Sciatic nerve (tissue), 2 donors: ENCODE measurements around the gene OTUD1. TPM values are rescaled to one million over a fixed set of nuclear protein-coding genes. Genes with fewer than 3 reads are reported as not detected.
"Not testable (repeated sequence)": the region's sequence is repeated elsewhere in the genome, so short reads cannot be mapped to it uniquely, and the experiment has no call there.

Experiments used
- ATAC-seq: fragments of 200-7000 bp; cut with Tn5 transposase; one replicate; pipeline ENCODE4 v1.9.1; 2020; ENCODE audit warnings: mild to moderate bottlenecking, moderate library complexity
- DNase-seq: peaks from one replicate; pipeline ENCODE4 v3.0.0-alpha.2; 2020; ENCODE audit warnings: low spot score
- intact Hi-C: fragments of 100-400 bp; cut with DNase I; formaldehyde crosslinking; loops from one replicate; pipeline ENCODE4 v1.14.2; 2022
- total RNA-seq: library from RNA; stranded (reverse); fragmentation: NEBNext Ultra II Directional; extraction: Animal tissue kit (Norgen Biotek cat#: 25700); gene quantifications from one replicate; pipeline ENCODE4 v1.2.1, GENCODE V29; 2021
- donor health status: DM: no; HTN: no; CAD: no.
- donor health status: DM: no; HTN: no; CAD: no.

Gene OTUD1, protein sequence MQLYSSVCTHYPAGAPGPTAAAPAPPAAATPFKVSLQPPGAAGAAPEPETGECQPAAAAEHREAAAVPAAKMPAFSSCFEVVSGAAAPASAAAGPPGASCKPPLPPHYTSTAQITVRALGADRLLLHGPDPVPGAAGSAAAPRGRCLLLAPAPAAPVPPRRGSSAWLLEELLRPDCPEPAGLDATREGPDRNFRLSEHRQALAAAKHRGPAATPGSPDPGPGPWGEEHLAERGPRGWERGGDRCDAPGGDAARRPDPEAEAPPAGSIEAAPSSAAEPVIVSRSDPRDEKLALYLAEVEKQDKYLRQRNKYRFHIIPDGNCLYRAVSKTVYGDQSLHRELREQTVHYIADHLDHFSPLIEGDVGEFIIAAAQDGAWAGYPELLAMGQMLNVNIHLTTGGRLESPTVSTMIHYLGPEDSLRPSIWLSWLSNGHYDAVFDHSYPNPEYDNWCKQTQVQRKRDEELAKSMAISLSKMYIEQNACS
- total RNA-seq, result 33.9 TPM

- intact Hi-C loops, result loop anchor here (5.0 kb wide), 1 partner anchor 91 kb away; no protein-coding TSS in a partner anchor
- ATAC-seq (peak; percentile 97), DNase-seq (peak; percentile 98)
Observed at GRCh38 chr10:23438547-23439451, at the start of gene OTUD1. Gene OTUD1 (plus strand): TSS chr10:23439075. CDS start chr10:23439458, 383 bp downstream.

- DNase-seq, ATAC-seq, intact Hi-C loops: not testable (repeated sequence)
Observed at GRCh38 chr10:23390408-23390807, 48.5 kb upstream of the OTUD1 start.

DNA sequence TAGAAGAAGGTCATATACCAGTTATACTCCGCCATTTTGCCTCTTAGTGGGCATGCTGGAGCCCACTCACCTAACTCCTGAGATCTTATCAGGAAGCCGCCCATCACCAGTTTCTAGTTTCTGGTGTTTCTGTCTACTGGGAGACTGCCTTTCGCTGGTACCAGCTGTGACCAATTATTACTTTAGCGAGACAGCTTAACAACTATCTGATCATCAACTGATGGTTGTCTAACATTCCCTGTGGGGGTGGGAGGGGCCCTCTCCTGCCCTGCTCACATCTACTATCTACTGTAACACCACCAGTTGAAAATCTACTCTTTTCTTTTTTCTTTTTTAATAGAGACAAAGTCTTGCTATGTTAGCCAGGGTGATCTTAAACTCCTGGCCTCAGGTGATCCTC is 48.1 kb upstream of the OTUD1 start:
- DNase-seq (no peak), ATAC-seq (no peak)
- intact Hi-C loops, result no loop called here

GRCh38 chr10:23391821-23392220 is 47.1 kb upstream of the OTUD1 start:
- DNase-seq, result no peak
- ATAC-seq, result no peak
- intact Hi-C loops, result no loop called here

- intact Hi-C loops, result no loop called here
- ATAC-seq, result no peak
- no peak for DNase-seq
Observed at GRCh38 chr10:23395017-23395416, 43.9 kb upstream of the OTUD1 start.

DNA sequence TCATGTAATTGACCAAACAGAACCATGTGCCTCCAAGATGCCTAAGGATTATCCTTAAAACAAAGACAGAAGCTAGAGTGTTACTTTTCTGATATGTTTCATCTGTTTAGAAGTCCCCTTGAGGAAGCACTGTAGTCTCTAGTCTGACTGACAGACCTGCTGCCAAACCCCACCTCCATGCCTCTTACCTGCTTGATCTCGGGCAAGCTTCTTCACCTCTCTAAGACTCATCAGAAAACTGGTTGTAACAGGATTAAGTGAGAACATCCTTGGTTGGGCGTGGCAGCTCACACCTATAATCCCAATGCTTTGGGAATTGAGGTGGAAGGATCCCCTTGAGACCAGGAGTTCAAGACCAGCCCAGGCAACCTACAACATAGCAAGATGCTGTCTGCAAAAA is 42.2 kb upstream of the OTUD1 start:
- intact Hi-C loops, result no loop called here
- ATAC-seq (no peak), DNase-seq (no peak)

DNA sequence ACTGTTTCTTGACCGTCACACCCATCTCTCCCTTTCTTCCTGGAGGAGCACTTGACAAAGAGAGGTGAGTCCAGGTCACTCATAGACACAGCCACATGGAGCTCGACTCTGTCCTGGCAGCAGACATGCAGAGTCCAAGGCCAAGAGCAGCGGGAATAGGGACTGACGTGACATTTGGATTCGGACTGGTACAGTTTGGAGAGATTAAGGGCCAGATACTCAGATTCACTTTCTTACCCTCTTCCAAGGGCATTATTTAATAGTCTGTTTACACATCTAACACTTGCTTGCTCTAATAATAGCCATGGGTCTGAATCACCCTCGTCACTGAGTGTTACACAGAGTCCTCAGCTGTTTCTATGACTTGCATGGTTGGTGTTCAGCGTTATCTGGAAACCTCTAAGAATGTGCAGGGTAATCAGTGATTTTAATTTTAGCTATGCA is 39.2 kb upstream of the OTUD1 start:
- no peak for DNase-seq
- ATAC-seq, result peak; percentile 13
- intact Hi-C loops, result no loop called here

GRCh38 chr10:23402856-23403255 is 36.0 kb upstream of the OTUD1 start:
- intact Hi-C loops, result no loop called here
- ATAC-seq (no peak), DNase-seq (no peak)

DNA sequence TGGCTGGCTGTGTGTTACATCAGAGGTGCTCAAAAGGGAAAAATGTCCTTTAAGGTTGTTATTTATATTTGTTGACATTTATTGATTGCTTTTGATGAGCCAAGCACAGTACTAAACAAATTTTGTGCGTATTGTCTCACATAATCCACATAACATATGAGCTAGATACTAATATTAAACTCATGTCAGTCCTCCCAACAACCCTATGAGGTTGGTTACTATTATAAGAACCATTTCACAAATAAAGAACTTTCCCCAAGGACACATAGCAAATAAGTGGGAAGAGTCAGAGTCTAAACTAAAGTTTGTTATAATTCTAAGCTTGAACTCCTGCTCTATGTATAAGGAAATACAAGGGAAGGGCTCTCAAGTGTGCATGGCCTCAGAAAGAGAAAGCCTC is 35.6 kb upstream of the OTUD1 start:
- ATAC-seq, result no peak
- DNase-seq, result no peak
- intact Hi-C loops, result no loop called here

- no peak for DNase-seq
- ATAC-seq, result no peak
- intact Hi-C loops, result no loop called here
Observed at GRCh38 chr10:23403719-23404118, 35.2 kb upstream of the OTUD1 start.

GRCh38 chr10:23404461-23404980 is 34.4 kb upstream of the OTUD1 start:
- ATAC-seq, result no peak
- intact Hi-C loops, result no loop called here

GRCh38 chr10:23405540-23405939 is 33.3 kb upstream of the OTUD1 start:
- no peak for ATAC-seq
- DNase-seq, result no peak
- intact Hi-C loops, result no loop called here

More at GRCh38 chr10:23404461-23404980, 34.4 kb upstream of the OTUD1 start:
- DNase-seq, result no peak

DNA sequence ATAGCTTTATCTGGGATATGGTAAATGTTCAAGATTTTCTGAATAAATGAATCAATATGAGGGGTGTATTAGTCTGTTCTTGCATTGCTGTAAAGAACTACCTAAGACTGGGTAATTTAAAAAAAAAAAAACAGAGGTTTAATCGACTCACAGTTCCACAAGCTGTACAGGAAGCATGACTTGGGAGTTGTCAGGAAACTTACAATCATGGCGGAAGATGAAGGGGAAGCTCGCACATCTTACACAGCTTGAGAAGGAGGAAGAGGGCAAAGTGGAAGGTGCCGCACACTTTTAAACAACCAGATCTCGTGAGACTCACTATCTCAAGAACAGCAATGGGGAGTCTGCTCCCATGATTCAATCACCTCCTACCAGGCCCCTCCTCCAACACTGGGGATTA is 32.5 kb upstream of the OTUD1 start:
- no peak for DNase-seq
- intact Hi-C loops, result no loop called here
- no peak for ATAC-seq

GRCh38 chr10:23408330-23408976 is 30.4 kb upstream of the OTUD1 start:
- ATAC-seq (no peak), DNase-seq (no peak)
- intact Hi-C loops, result no loop called here

DNA sequence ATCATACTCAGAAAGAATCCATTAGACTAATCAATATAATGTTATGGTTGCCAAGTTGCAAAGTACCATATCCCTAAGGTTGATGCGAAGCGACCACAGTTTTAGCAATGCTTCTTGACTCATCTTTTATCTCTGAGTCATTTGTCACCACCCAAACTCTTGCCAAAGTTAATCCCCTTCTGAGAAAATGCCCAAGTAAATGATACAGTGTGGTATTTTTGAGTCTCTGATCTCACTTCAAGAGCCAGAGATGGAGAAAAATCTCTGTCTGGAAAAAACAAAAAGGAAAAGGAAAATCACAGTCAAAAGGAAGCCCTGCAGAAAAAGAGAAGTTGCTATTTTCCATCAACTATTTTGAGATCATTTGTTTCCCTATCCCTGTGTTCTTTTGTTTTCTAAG is 26.7 kb upstream of the OTUD1 start:
- no peak for DNase-seq
- intact Hi-C loops, result loop anchor here (5.0 kb wide), 1 partner anchor 35 kb away; no protein-coding TSS in a partner anchor
- peak; percentile 26 for ATAC-seq

DNA sequence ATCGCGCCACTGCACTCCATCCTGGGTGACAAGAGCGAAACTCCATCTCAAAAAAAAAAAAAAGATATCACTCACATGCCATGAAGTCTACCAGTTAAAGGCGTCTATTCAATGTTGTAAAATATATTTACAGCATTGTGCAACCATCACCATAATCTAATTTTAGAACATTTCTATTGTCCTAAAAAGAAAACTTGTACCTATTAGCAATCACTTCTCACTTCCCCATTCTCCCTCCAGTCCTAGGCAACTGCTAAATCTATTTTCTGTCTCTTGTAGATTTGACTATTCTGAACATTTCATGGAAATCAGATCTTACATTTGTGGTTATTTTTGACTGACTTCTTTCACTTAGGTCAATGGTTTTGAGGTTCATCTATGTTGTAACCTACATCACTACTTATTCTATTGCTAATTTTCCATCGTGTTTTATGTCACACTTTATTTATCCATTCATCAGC is 25.2 kb upstream of the OTUD1 start:
- intact Hi-C loops, result loop anchor here (5.0 kb wide), 1 partner anchor 36 kb away; no protein-coding TSS in a partner anchor
- ATAC-seq, result peak; percentile 41

DNA sequence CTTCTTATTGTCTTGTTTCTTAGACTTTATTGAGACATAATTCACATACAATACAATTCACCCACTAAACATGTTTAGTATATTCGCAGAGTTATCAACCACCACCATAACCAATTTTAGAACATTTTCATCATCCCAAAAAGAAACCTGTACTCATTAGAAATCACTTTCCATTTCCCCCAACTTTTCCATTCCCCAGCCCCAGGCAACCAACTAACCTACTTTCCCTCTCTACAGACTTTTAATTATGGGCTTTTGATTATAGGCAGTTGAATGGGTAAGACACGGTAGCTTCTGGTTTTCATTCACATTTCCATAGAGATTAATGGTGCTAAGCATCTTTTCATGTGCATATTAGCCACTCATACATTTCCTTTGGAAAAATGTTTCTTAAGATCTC is 24.2 kb upstream of the OTUD1 start:
- DNase-seq, result no peak
- intact Hi-C loops, result loop anchor here (5.0 kb wide), 1 partner anchor 37 kb away; no protein-coding TSS in a partner anchor
- ATAC-seq, result no peak

More for the DNA sequence above, 25.2 kb upstream of the OTUD1 start:
- no peak for DNase-seq

DNA sequence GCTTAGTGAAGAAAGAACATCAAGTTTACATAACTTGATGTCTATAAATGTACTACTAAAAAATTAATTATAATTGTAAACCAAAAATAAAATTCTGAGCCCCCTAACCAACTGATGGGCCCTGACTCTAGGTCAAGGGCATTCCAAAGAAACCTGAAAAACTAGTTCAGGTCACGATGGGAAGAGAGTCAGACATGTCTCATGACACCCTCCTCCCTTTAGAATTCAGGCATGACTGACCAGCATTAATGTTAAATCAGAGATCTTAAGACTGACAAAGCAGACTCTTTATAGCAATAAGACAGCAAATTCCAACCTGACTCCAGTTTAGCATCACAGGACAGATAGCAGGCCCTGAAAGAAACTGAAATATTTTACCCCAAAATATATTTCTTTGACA is 21.6 kb upstream of the OTUD1 start:
- intact Hi-C loops, result no loop called here
- DNase-seq (no peak), ATAC-seq (no peak)
